GM04504 (cell line): ENCODE data around the gene PPP2R1A.

Source experiments
- DNase-seq: peaks from one replicate; pipeline ENCODE4 v3.0.0-alpha.2; 2012; ENCODE audit warnings: low read depth

Gene PPP2R1A

DNA sequence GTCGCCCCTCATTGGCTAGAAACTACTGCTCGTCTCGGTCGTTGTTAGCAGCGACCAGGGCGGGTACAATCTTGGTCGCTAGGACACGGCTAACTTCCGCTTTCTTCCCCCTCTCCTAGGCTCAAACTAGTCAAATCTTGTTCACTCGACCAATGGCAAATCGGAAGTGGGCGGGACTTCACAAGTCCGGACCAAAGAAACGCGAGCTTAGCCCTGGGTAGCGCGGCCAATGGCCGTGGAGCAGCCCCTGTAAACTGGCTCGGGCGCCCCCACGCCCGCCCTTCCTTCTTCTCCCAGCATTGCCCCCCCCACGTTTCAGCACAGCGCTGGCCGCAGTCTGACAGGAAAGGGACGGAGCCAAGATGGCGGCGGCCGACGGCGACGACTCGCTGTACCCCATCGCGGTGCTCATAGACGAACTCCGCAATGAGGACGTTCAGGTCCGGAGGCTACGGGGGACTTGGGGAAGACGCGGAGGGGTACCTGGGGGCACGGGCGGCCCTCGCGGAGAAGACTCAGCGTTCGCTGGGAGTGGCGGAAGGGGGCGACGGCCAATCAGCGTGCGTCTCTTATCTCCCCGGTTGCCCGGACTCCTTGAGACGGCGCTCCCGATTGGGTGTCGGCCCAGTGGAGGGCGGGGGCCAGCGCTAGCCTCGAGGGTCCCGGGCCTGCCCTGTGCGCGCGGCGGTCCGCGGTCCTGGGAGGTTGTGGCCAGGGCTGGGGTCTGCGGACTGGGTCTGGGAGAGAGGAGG, at the start of gene PPP2R1A:
Gene PPP2R1A (plus strand): TSS at position 318 of the 752 bp plus-strand sequence. CDS start 45 bp downstream, at position 363.
- DNase-seq = peak; percentile 100

GRCh38 chr19:52141203-52141602, 48.6 kb upstream of the PPP2R1A start:
- DNase-seq = no peak

- no peak for DNase-seq
Measured at GRCh38 chr19:52142001-52142595, 47.8 kb upstream of the PPP2R1A start.

DNA sequence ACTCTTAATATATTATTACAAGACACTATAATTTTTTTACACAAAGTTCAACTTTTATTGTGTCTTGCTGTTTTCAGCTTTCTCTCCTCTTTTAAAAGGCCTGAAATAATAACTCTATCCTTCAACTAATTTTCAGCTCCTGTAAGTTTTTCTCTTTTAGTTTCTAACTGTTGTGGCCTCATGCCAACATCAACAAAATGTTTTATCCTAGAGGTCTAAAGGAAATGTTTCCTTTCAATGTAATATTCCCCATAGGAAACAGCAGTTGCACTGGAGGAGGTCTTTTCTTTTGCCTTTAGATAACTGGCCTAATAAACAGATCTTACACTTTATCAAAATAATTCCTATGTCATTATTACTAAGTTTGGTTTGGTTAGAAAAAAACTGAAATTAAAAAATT, 41.6 kb upstream of the PPP2R1A start:
- DNase-seq = no peak

DNA sequence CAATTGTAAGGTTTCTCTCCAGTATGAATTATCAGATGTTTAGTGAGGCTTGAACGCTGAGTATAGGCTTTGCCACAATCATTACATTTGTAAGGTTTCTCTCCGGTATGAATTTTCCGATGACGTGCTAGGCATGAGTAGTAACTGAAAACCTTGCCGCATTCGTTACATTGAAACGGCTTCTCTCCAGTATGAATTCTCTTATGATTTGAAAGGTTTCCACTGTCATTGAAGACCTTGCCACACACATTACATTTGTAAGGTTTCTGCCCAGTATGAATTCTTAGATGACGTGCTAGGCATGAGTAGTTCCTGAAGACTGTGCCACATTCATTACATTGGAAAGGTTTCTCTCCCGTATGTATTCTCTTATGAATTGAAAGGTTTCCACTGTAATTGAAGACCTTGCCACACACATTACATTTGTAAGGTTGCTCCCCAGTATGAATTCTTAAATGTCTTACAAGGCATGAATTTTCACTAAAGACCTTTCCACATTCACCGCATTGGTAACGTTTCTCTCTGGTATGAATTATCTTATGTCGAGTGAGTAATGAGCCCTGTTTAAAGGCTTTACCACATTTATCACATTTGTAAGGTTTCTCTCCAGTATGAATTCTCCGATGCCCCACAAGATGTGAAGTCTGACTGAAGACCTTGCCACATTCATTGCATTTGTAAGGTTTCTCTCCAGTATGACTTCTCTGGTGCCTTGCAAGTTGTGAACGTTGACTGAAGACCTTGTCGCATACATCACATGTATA, 34.1 kb upstream of the PPP2R1A start:
- no peak for DNase-seq

DNA sequence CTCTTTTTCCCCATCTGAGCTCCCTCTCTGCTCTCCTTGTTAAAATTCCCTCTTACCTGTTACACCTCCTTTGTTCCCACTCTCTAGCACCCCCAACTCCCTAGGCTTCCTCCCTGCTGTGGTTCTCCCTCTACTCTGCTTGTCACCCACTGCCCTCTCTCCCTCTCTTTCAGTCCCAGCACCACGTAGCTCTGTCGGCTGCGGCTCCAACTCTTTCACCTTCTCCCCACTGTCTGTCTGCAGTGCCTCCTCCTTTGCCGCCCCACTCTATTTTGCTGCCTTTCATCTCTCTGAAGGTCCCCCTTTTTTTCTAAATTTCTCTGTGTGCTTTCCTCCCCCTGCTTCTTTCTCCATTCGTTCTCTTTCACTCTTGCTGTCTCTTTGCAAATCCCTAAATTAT, 19.5 kb upstream of the PPP2R1A start:
- no peak for DNase-seq

- no peak for DNase-seq
Measured at GRCh38 chr19:52170863-52171320, 19.0 kb upstream of the PPP2R1A start.

DNA sequence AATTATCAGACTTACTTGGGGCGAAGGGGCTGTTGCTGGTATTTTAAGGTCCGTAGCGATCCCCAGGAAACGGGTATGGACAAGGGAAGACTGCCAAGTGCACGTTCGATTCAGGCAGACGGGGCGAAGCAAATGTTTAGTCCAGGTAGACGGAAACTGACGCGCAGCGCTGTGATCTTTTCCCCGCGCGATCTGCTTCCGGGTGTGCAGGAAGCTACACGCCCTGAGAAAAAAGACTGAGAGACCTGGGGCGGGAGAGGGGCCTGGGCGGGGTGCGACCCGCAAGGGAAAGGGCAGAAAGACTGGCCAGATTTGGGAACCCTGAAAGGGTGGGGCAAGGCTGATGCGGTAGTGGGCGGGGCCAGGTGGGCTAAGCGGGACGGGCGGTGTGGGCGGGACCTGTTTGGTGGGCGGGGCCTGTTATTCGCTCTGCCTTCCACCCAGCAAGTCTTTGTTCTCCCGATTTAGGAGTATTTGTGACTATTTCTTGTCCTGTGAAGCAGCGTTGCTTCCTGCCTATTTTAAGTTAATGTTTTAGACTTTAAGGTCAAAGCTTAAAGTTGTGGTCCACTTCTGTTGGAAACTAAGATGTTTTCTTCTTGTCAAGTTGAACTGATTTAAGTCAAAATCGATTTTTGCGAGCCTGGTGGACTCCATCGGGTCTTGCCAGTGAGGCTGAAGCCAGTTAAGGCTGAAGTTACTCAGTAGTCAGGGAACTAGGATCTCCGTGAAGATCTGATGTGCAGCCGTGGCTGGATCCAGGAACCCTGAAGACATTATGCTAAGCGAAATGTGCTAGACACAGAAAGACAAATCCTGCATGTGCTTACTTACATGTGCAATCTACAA, 18.3 kb upstream of the PPP2R1A start, which contains the start of gene ZNF836:
Gene ZNF836 (minus strand): TSS at position 301 of the 849 bp plus-strand sequence. CDS start 3,549 bp downstream, outside the sequence.
- no peak for DNase-seq

GRCh38 chr19:52172347-52172746, 17.5 kb upstream of the PPP2R1A start:
- no peak for DNase-seq

- no peak for DNase-seq
Measured at GRCh38 chr19:52176574-52176973, 13.3 kb upstream of the PPP2R1A start.

GRCh38 chr19:52187407-52187806, 2.4 kb upstream of the PPP2R1A start:
- no peak for DNase-seq

DNA sequence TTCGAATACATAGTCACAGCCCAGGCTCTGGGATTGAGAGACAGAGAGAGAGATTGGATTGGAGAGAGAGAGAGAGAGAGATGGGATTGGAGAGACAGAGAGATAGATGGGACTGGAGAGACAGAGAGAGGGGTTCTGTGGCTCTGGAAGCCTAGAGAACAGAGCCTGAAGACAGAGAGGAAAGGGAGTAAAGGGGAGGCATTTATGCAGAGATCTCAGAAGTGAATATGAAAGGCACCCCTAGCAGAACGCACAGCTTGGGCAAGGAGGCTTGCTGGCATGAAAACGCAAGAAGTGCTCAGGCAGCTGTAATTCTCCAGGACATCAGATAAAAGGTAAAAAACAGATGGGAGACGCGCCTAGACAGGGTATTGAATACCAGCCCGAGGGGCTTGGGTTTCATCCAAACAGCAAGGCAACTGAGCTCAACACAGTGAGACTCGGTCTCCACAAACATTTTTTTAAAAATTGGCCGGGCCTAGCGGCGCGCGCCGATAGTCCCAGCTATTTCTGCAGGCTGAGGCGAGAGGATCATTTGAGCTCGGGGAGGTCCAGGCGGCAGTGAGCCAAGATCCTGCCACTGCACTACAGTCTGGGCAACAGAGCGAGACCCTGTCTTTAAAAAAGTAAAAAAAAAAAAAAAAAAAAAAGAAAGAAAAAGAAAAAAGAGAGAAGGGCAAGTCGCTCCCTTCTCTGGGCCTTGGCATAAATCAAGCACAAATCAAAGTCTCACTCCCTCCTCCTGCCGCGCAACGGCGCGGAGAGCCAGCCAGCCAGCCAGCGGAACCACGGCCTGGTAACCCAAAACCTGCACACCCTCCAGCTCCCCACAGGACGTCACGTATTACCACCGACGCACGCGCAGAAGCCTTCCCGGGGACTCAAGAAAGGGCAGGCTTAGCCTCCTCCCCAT, 774 bp upstream of the PPP2R1A start:
- no peak for DNase-seq

- DNase-seq = no peak
Measured at GRCh38 chr19:52190487-52191293, 838 bp downstream of the PPP2R1A start.

DNA sequence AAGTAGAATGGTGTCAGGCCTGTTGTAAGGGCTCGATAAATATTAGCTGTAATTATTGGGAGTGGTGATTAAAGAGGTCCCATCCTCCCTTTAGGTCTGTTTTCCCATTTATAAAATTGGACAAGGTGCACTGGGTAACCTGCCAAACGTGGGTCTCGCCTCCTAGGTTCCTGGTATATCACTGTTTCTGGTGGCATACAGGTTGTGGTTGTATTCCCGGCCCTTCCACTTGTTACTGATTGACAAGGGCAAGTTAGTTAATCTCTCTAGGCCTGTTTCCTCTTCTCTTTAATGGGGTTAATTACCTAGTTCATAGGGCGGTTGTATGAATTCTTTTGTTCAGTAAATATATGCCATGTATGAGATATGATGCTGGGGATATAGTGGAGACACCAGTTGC, 1.5 kb downstream of the PPP2R1A start:
- no peak for DNase-seq

DNA sequence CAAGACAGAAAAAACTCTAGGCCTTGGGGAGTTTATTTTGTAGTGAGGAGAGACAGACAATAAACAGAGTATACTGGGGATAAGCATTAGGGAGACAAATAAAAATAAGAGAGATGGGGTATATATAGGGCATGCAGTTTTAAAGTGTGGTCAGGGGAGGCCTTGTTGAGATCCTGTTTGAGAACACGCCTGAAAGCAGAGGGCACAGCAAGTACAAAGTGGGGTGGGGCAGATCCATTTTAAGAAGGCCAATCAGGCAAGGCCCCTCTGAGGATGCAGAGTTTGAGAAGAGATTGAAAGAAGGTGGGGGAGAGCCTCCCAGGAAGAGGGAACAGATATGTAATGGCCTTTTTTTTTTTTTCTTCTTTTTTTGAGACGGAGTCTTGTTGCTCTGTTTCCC, 2.1 kb downstream of the PPP2R1A start:
- no peak for DNase-seq

GRCh38 chr19:52196256-52196967, 6.6 kb downstream of the PPP2R1A start:
- no peak for DNase-seq

- no peak for DNase-seq
Measured at GRCh38 chr19:52197964-52198363, 8.1 kb downstream of the PPP2R1A start.

DNA sequence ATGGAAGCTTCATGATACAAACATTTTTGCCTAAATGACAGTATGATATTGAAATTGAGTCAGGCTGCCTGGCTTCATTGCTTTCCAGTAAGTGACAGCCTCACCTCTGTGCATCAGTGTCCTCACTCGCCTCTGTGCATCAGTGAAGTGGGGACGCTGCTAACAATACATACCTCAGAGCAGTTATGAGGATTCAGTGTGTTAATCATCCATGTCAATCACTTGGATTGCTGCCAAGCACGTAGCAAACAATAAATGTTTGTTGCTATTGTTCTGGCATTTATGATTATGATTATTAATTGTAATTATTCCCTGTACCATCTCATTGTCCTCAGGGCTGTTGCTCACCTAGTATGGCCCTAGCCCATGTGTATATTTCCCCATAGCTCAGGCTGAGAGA, 8.8 kb downstream of the PPP2R1A start:
- DNase-seq = no peak

DNA sequence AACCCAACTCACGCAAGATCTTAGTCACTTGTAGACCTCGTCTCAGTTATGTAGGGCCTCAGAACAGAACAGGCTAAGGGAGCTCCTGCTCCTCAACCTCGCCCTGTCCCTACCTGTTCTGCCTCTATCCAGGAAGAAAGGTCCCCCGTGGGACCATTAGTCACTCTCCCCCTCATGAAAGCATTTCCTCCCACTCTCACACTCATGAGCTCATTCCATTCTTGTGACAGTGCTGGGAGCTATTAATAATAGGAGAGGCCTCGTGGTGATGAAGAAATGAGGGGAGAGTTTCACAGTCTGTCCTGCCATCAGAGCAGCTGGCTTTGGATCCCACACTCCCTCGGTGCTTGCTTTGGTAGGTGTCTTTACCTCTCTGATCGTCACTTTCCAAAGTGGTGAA, 10.2 kb downstream of the PPP2R1A start:
- peak; percentile 59 for DNase-seq
